Pulmonary artery endothelial cell (primary cell): Measurements from ENCODE around the gene P3H2. TPM values are rescaled to one million over a fixed set of nuclear protein-coding genes. Genes with fewer than 3 reads are reported as not detected.

Experiments
- total RNA-seq: library from RNA; depleted of rRNA; stranded (reverse); fragments of >200 nt; gene quantifications from 2 replicates; pipeline ENCODE4 v1.2.3, GENCODE V29; 2014

P3H2 gene
- total RNA-seq, 1 donor from 2014 or later = 1.3 TPM

Other genes starting within 250 kb of the P3H2 start
- gene CLDN1, start 201.5 kb upstream of the P3H2 start, total RNA-seq = 0.07 and 0.14 TPM in 2 replicates